GM18951 (cell line): Measurements from ENCODE around the gene SYNDIG1.

Experiments
- POLR2A ChIP-seq: IDR thresholded peaks from 4 replicates; pipeline ENCODE4 v1.6.1; 2011; ENCODE audit warnings: mild to moderate bottlenecking; ENCODE audit not compliant: insufficient read length, insufficient read depth; ENCODE audit errors: extremely low read depth
- in situ Hi-C: fragments of 300-500 bp; cut with MboI; formaldehyde crosslinking; loops from one replicate; pipeline ENCODE4 v1.12.0; 2022; ENCODE audit warnings: low sequenced_read_pairs, mixed read lengths, inconsistent platforms; ENCODE audit not compliant: unreplicated experiment

The SYNDIG1 gene

DNA sequence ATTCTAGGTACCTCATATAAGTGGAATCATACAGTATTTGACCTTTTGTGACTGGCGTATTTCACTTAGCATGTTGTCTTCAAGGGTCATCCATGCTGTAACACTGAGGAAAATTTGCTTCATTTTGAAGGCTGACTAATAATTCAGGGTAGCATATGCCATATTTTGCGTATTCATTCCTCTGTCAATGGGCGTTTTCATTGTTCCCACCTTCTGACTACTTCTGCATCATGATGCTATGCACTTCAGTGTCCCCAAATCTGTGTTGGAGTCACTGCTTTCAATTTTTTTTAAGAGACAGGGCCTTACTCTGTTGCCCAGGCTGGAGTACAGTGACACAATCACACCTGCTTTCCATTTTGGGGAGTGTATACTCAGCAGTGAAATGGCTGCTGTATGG is 51.6 kb downstream of the SYNDIG1 start:
- no peak for TF ChIP-seq POLR2A
- in situ Hi-C loops: no loop called here

DNA sequence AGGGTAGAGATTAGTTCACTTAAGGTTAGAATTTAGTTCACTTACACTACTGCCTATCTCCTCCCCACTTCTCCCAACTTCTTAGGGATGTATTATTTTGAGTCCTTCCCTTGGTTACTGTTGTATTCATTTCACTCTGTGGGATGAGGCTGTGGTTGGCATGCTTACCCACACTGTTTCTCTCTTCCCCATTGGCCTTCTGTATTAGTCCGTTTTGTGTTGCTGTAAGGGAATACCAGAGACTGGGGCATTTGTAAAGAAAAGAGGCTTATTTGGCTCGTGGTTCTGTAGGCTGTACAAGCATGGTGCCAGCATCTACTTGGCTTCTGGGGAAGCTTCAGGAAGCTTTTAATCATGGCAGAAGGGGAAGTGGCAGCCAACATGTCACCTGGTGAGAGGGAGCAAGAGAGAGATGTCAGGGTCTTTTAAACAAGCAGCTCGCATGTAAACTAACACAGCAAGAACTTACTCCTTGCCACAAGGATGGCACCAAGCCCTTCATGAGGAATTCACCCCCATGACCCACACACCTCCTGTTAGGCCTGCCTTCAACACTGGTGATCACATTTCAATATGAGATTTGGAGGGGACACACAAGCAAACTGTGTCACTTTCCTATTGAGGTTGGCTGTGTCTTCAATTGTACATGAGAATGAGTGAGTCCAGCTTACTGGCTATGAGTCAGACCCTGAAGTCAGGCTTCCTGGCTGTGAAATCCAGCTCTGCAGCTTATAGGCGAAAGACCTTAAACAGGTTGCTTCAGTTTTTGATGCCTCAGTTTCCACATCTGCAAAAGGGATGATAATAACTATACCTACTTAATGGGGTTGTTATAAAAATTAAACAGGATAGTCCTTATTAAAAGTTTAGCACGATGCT is 53.3 kb downstream of the SYNDIG1 start:
- in situ Hi-C loops: no loop called here
- TF ChIP-seq POLR2A: no peak

DNA sequence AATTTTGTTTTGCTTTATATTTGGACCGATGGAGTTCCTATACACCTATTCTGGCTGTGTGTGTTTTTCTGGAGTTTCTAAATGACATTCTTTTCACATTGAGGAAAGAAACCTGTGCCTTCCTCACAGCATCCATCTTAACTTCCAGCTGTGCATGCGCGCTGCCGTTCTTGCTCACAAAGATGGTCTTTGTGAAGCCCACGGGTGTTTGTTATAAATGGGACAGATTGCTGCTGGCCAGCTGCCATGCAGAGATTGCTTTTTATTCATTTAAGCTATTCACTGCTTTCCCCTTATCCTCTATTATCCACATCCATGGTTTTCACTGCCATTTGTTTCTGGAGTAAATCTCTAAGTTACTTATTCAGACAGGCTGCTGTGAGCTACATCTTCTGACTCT is 54.2 kb downstream of the SYNDIG1 start:
- in situ Hi-C loops: no loop called here
- TF ChIP-seq POLR2A: no peak

DNA sequence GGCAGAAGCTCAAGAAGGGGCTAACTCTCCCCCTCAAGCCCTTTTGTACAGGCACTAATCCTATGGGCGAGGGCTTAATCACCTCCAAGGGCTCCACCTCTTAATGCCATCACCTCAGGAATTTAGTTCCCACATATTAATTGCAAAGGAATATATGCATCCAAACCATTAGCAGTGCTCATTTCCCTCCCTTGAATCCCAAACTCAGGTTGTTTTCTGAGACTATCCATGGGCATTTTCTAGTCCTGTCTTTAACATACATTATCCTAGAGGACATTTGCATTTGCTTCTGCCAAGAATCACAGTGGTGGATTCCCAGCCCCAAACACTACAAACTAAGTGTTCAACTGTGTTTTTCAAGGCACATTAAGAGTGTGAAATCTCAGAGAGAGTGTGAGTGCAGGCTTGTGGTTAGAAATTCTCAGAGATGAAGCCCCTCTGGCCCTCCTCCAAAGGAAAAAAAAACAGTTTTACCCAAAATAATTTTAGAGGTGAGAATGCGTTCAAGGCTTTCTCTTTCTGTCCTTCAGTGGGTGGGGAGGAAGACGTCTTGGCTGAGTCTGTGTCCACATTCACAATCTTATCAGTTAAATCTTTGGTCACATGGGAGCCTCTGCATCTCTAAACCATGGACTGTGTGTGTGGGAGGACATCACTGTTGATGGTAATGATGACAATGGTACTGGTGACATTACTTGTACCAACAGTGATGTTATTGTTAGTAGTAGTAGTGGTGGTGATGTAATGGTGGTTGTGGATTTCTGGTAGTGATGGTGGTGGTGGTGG is 59.3 kb downstream of the SYNDIG1 start:
- in situ Hi-C loops: no loop called here
- TF ChIP-seq POLR2A: no peak

DNA sequence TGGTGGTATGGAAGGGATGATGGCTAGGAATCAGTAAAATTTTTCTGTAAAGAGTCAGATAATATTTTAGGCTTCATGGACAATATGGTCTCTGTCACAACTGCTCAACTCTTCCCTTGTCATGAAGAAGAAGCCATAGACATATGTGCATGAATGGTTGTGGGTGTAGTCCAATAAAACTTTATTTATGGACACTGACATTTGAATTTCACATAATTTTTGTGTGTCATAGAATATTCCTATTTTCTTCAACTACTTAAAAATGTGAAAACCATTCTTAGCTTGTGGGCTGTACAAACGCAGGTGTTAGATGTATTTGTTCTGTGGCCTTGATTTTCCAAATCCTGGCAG is 59.9 kb downstream of the SYNDIG1 start:
- TF ChIP-seq POLR2A: no peak
- in situ Hi-C loops: no loop called here

DNA sequence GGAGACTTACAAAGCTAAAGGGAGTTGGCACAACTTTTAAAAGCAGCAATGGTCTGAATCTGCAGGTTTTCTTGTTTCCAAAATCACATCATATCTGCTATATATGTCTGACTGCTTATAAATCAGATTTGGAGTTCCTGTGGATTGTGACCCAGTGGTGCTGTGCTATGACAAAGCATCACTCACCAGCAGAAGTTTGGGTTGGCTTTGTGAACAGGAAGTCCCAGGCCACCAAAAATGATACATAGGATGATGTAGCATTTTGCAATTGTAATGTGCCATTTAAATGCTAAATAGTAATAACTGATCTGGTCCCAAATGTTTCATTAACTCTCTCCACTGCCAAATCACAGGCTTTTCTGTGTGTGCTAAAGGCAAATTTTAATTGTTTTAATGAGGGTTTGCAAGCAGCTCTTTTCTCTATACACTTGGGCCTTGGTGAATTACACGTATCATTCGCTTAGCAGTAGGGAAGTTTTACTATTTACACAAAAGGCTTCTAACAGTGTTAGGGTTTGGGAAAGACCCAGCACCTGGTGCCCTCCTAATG is 60.8 kb downstream of the SYNDIG1 start:
- in situ Hi-C loops: no loop called here
- TF ChIP-seq POLR2A: no peak

GRCh38 chr20:24531202-24531601 is 61.8 kb downstream of the SYNDIG1 start:
- TF ChIP-seq POLR2A: no peak
- in situ Hi-C loops: no loop called here

DNA sequence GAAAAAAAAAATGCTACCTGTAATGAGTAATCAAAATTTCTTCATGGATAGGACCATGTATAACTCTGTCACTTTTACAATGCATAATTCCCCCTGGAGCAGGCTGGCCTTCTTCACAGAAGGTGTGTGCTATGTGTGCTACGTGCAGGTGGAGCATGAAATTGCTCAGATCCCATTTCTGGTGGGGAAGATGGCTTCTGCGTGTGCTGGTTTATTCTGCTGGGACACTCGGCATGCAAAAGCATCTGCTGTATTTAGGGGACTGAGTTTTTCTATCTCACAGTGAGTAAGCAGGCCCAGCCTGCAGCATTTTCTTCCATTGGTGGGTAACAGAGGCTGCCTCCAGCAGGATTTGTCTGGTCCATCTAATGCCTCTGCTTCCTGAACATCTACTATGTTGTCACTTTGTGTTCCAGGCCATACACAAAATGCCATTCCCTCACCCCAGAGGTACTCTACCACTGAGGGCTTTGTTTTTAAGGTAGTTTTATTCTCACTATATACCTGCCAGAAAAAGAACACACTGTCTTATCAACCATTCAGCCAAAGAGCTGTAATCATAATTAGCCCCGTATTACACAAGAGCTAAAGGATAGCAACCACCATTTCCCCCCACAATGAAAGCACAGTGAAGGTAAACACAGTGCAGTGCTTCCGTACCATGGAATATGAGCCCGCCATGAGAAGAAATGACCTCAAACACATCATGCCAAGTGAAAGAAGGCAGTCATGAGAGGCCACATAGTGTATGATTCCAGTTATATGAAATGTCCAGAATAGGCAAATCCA is 62.4 kb downstream of the SYNDIG1 start:
- in situ Hi-C loops: no loop called here
- TF ChIP-seq POLR2A: no peak

GRCh38 chr20:24533449-24533848 is 64.0 kb downstream of the SYNDIG1 start:
- no peak for TF ChIP-seq POLR2A
- in situ Hi-C loops: no loop called here

DNA sequence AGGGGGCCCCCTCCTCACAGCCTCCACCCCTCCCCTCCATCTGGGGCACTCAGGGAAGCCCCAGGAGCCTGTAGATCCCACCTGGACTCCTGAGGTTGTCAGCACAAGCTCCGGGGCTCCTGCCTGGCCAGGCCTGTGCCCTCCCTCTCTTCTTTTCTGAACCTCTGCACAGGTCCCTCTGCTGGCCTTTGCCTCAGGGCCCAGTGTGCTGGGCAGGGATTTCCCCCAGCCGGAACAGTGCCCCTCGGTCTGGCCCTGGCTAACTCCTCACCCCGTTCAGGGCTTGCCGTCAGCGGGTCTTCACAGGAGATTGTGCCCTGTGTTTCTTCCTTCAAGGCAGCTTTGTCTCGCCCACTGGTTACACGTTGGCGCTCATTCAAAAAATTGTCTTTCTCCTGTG is 64.9 kb downstream of the SYNDIG1 start:
- no peak for TF ChIP-seq POLR2A
- in situ Hi-C loops: no loop called here

GRCh38 chr20:24535941-24536730 is 66.7 kb downstream of the SYNDIG1 start:
- in situ Hi-C loops: no loop called here
- TF ChIP-seq POLR2A: no peak

GRCh38 chr20:24537210-24537609 is 67.8 kb downstream of the SYNDIG1 start:
- in situ Hi-C loops: no loop called here
- TF ChIP-seq POLR2A: no peak
